Smooth muscle cell (in vitro differentiated cells): ENCODE measurements around the gene SYCE1. TPM values are rescaled to one million over a fixed set of nuclear protein-coding genes. Genes with fewer than 3 reads are reported as not detected.
"Not testable (repeated sequence)": the region's sequence is repeated elsewhere in the genome, so short reads cannot be mapped to it uniquely, and the experiment has no call there.

Experiments used
- DNase-seq: peaks from one replicate; lab custom pipeline; 2025; ENCODE audit not compliant: unreplicated experiment; lab: John Stamatoyannopoulos, UW
- H2AFZ ChIP-seq: fragments of 200-600 bp; sonication (generic); 2 replicates; pipeline ENCODE4 v1.6.0; 2016; ENCODE audit warnings: antibody characterized with exemption, low read depth, mild to moderate bottlenecking
- H3F3A ChIP-seq: fragments of 200-600 bp; sonication (generic); 2 replicates; pipeline ENCODE4 v1.6.0; 2017; ENCODE audit warnings: antibody characterized with exemption, low read depth
- H3K27ac ChIP-seq: fragments of 200-600 bp; sonication (generic); 2 replicates; pipeline ENCODE4 v1.5.1; 2016; ENCODE audit warnings: low read depth, mild to moderate bottlenecking
- H3K27me3 ChIP-seq: fragments of 200-600 bp; sonication (generic); 2 replicates; pipeline ENCODE4 v1.6.1; 2016; ENCODE audit warnings: low read depth, mild to moderate bottlenecking
- H3K36me3 ChIP-seq: fragments of 200-600 bp; sonication (generic); 2 replicates; pipeline ENCODE4 v1.5.1; 2016; ENCODE audit warnings: low read depth
- H3K4me1 ChIP-seq: fragments of 200-600 bp; sonication (generic); 2 replicates; pipeline ENCODE4 v1.5.1; 2016; ENCODE audit warnings: low read depth
- H3K4me2 ChIP-seq: fragments of 200-600 bp; sonication (generic); 2 replicates; pipeline ENCODE4 v1.6.0; 2016; ENCODE audit warnings: mild to moderate bottlenecking
- H3K4me3 ChIP-seq: fragments of 200-600 bp; sonication (generic); 2 replicates; pipeline ENCODE4 v1.5.1; 2016; ENCODE audit warnings: mild to moderate bottlenecking
- H3K79me2 ChIP-seq: fragments of 200-600 bp; sonication (generic); 2 replicates; pipeline ENCODE4 v1.6.0; 2016; ENCODE audit warnings: low read depth, mild to moderate bottlenecking
- H3K9ac ChIP-seq: fragments of 200-600 bp; sonication (generic); 2 replicates; pipeline ENCODE4 v1.6.0; 2016; ENCODE audit warnings: low read depth
- H3K9me3 ChIP-seq: fragments of 200-600 bp; sonication (generic); replicated peaks from 2 replicates; pipeline ENCODE4 v1.5.1; 2016; ENCODE audit warnings: low read depth
- H4K20me1 ChIP-seq: fragments of 200-600 bp; sonication (generic); 2 replicates; pipeline ENCODE4 v1.6.0; 2016; ENCODE audit warnings: low read depth
- CTCF ChIP-seq: fragments of 200-600 bp; sonication (generic); IDR thresholded peaks from 2 replicates; pipeline ENCODE4 v1.5.1; 2017; ENCODE audit warnings: borderline replicate concordance, mild to moderate bottlenecking, antibody characterized with exemption; ENCODE audit not compliant: insufficient read depth, poor library complexity, severe bottlenecking
- WGBS: methylation state at CpG from one replicate; pipeline ENCODE4 v1.1.7; 2016; ENCODE audit warnings: low lambda C conversion rate; 5-methylcytosine and 5-hydroxymethylcytosine counted together
- polyA plus RNA-seq: library from polyadenylated mRNA; unstranded; fragments of >200 nt; fragmentation: Nextera tagmentation; extraction: Ambion mirVana; gene quantifications from 2 replicates; pipeline ENCODE4 v1.2.1, GENCODE V29; 2016
- total RNA-seq: library from RNA; depleted of rRNA; stranded (reverse); fragments of >200 nt; gene quantifications from 2 replicates; pipeline ENCODE4 v1.2.3, GENCODE V29; 2014

SYCE1 gene
- total and polyA plus RNA-seq, 2 experiments from 2014 or later: 0.13 TPM; not detected in 1

GRCh38 chr10:133520193-133520738 lies 45.1 kb downstream of the SYCE1 start:
- Histone ChIP-seq H3K36me3 (no peaks in the 10 kb centered on the region), H3K4me3 (no peak overlapping the region), H3K27ac (no peak overlapping the region), H3K27me3 (no peaks in the 10 kb centered on the region), H4K20me1 (no peaks in the 10 kb centered on the region), H3K9me3 (peaks cover 15% of the 10 kb centered on the region), H3K4me2 (no peak overlapping the region), H3K79me2 (no peaks in the 10 kb centered on the region), H3K4me1 (no peaks in the 10 kb centered on the region), H3K9ac (no peak overlapping the region), H2AFZ (no peak overlapping the region), H3F3A (no peaks in the 10 kb centered on the region)
- peak; percentile 19 for TF ChIP-seq CTCF
- WGBS: 52% methylated on average over 32 of the region's 33 CpGs
- DNase-seq: no peak

- peaks cover 15% of the 10 kb centered on the region for H3K9me3 ChIP-seq
- DNase-seq, H3K27ac ChIP-seq, H3K79me2 ChIP-seq, H3K4me3 ChIP-seq, H3K4me1 ChIP-seq, H4K20me1 ChIP-seq, H3K36me3 ChIP-seq, H2AFZ ChIP-seq, H3K9ac ChIP-seq, H3F3A ChIP-seq, H3K4me2 ChIP-seq, H3K27me3 ChIP-seq: not testable (repeated sequence)
- WGBS: 81% methylated on average over 5 of the region's 5 CpGs
Measured at GRCh38 chr10:133518517-133518916, 46.9 kb downstream of the SYCE1 start.

- no peak overlapping the region for H3K9ac ChIP-seq
- H3K4me3 ChIP-seq: no peak overlapping the region
- H3K4me1 ChIP-seq: no peaks in the 10 kb centered on the region
- no peaks in the 10 kb centered on the region for H3F3A ChIP-seq
- peaks cover 15% of the 10 kb centered on the region for H3K9me3 ChIP-seq
- 52% methylated on average over 4 of the region's 4 CpGs for WGBS
- H3K27me3 ChIP-seq: no peaks in the 10 kb centered on the region
- H3K36me3 ChIP-seq: no peaks in the 10 kb centered on the region
- DNase-seq: no peak
- TF ChIP-seq CTCF: no peak
- H3K79me2 ChIP-seq: no peaks in the 10 kb centered on the region
- H3K27ac ChIP-seq: no peak overlapping the region
- no peak overlapping the region for H2AFZ ChIP-seq
- no peaks in the 10 kb centered on the region for H4K20me1 ChIP-seq
- no peak overlapping the region for H3K4me2 ChIP-seq
Measured at GRCh38 chr10:133516057-133516456, 49.3 kb downstream of the SYCE1 start.

GRCh38 chr10:133515471-133515870 lies 49.9 kb downstream of the SYCE1 start:
- Histone ChIP-seq H3K4me2 (no peak overlapping the region), H3K36me3 (no peaks in the 10 kb centered on the region), H3F3A (no peaks in the 10 kb centered on the region), H4K20me1 (no peaks in the 10 kb centered on the region), H3K27ac (no peak overlapping the region), H3K4me3 (no peak overlapping the region), H2AFZ (no peak overlapping the region), H3K27me3 (no peaks in the 10 kb centered on the region), H3K9me3 (peaks cover 15% of the 10 kb centered on the region), H3K79me2 (no peaks in the 10 kb centered on the region), H3K4me1 (no peaks in the 10 kb centered on the region), H3K9ac (no peak overlapping the region)
- TF ChIP-seq CTCF: no peak
- 67% methylated on average over 4 of the region's 4 CpGs for WGBS
- DNase-seq: no peak
